GM13976 (cell line): Measurements from ENCODE around the gene ZBTB3.

Experiments used
- DNase-seq: peaks from one replicate; pipeline ENCODE4 v3.0.0; 2012; ENCODE audit warnings: low spot score
- CTCF ChIP-seq: IDR thresholded peaks from 2 replicates; pipeline ENCODE4 v1.5.1; 2012; ENCODE audit warnings: borderline replicate concordance, mild to moderate bottlenecking; ENCODE audit not compliant: insufficient read depth; ENCODE audit errors: extremely low read depth, missing control alignments, control extremely low read depth
- in situ Hi-C: fragments of 300-500 bp; cut with MboI; formaldehyde crosslinking; loops from one replicate; pipeline ENCODE4 v1.12.0; 2022; ENCODE audit warnings: low sequenced_read_pairs, mixed read lengths, inconsistent platforms; ENCODE audit not compliant: unreplicated experiment

ZBTB3 gene

GRCh38 chr11:62753736-62754603 lies at the start of gene ZBTB3:
TSS of gene ZBTB3 (minus strand) at chr11:62754160. CDS start at chr11:62753664, 496 bp downstream.
- TF ChIP-seq CTCF = no peak
- DNase-seq = peak; percentile 95
- in situ Hi-C loops = no loop called here

GRCh38 chr11:62801071-62801470 lies 47.1 kb upstream of the ZBTB3 start:
- no peak for DNase-seq
- no peak for TF ChIP-seq CTCF
- in situ Hi-C loops = no loop called here

- TF ChIP-seq CTCF = no peak
- in situ Hi-C loops = no loop called here
- no peak for DNase-seq
Measured at GRCh38 chr11:62799486-62799885, 45.5 kb upstream of the ZBTB3 start.

GRCh38 chr11:62796281-62796680 lies 42.3 kb upstream of the ZBTB3 start:
- in situ Hi-C loops = no loop called here
- DNase-seq = no peak
- TF ChIP-seq CTCF = no peak

GRCh38 chr11:62794201-62794775 lies 40.3 kb upstream of the ZBTB3 start:
- no peak for DNase-seq
- in situ Hi-C loops = no loop called here
- TF ChIP-seq CTCF = no peak

GRCh38 chr11:62792202-62792575 lies 38.2 kb upstream of the ZBTB3 start:
- no peak for TF ChIP-seq CTCF
- no peak for DNase-seq
- in situ Hi-C loops = no loop called here
